ENCODE measurements around the gene SWAP70.

- TF ChIP-seq CTCF (IDR thresholded peaks at IDR 0.05 in 8 of 11, conservative IDR thresholded peaks at IDR 0.05 in 3 of 11) (no peak), POLR2A (IDR thresholded peaks at IDR 0.05) (no peak)
Measured at GRCh38 chr11:9701799-9702198, 37.9 kb downstream of the SWAP70 start.

Data from spleen (tissue), 7 donors.